NB4 (cell line): Measurements from ENCODE around the gene SPATA31D4.

Source experiments
- MYC ChIP-seq: IDR thresholded peaks from 2 replicates; pipeline ENCODE4 v1.6.1; 2011; ENCODE audit warnings: low read depth, low read length
- TF ChIP-seq, protein P1 (sequence below): IDR thresholded peaks from one replicate; pipeline ENCODE4 v1.5.1; 2012; ENCODE audit warnings: low read depth, low read length

DNA sequence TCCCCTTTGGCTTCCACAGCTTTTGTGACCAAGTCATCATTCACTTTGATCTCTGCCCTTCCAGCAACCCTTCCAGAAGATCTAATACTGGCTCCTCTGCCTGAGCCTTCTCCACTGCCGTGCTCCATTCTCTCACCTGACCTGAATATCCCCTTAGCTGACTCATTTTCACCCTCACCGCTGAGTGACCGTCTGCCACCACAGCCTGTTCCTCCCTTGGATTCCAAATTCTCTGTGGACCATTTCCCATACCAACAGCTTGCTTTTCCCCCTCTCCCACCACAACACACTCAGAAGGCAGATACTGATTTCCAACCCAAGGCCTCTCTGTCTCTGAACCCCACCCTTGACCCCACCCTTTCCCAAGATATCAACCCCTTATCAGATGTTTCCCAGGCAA is 39.8 kb downstream of the SPATA31D4 start:
- TF ChIP-seq, protein P1, sequence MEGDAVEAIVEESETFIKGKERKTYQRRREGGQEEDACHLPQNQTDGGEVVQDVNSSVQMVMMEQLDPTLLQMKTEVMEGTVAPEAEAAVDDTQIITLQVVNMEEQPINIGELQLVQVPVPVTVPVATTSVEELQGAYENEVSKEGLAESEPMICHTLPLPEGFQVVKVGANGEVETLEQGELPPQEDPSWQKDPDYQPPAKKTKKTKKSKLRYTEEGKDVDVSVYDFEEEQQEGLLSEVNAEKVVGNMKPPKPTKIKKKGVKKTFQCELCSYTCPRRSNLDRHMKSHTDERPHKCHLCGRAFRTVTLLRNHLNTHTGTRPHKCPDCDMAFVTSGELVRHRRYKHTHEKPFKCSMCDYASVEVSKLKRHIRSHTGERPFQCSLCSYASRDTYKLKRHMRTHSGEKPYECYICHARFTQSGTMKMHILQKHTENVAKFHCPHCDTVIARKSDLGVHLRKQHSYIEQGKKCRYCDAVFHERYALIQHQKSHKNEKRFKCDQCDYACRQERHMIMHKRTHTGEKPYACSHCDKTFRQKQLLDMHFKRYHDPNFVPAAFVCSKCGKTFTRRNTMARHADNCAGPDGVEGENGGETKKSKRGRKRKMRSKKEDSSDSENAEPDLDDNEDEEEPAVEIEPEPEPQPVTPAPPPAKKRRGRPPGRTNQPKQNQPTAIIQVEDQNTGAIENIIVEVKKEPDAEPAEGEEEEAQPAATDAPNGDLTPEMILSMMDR = no peak
- no peak for TF ChIP-seq MYC
